HT-29 (cell line): Measurements from ENCODE around the gene AP3M1. TPM values are rescaled to one million over a fixed set of nuclear protein-coding genes. Genes with fewer than 3 reads are reported as not detected.
A peak's percentile ranks its signal among the peaks of the same experiment; 100 is the strongest.

Source experiments
- DNase-seq: peaks from one replicate; pipeline ENCODE4 v3.0.0-alpha.2; 2015; ENCODE audit warnings: low spot score
- total RNA-seq: library from RNA; depleted of rRNA; stranded (reverse); fragments of >200 nt; shearing (Covaris generic); gene quantifications from 2 replicates; pipeline ENCODE4 v1.2.3, GENCODE V29; 2014

The AP3M1 gene
- total RNA-seq, 1 experiment from 2014 or later = 18.9 TPM

- no peak for DNase-seq
Measured at GRCh38 chr10:74114041-74114448, 36.6 kb downstream of the AP3M1 start.

DNA sequence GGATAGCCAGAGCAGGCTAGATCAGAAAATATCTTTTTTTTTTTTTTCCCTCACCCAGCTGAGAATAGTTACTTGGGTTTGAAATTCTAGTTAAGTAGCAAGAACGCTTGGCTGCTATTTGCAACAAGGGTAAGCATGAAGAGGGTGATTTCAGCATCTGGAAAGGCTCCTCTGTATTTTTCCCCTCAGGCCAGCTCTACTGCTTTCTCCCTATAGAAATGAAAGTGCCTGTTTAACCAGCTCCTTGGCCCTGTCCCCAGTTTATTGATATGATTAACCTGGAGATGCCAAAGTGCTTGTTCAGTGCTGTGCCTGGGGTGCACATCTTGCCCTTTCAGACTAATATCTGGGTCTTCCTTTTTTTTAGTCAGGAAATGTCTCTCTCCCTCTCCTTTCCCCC lies 37.1 kb downstream of the AP3M1 start:
- no peak for DNase-seq

DNA sequence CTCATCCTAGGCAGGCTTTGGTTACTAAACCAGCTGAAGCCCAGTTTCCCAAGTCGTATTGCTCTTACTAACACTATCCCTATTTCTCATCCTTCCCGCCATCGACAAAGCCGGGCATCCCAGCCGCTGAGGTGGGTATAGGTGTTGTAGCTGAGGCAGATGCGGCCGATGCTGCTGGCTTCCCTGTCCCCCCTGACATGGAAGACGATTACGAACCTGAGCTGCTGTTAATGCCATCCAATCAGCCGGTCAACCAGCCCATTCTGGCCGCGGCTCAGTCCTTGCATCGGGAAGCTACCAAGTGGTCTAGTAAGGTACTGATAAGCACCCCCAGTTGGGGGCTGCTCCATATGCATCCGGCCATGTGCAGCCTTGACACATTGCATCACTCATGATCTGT lies 38.8 kb downstream of the AP3M1 start:
- DNase-seq = no peak

- no peak for DNase-seq
Measured at GRCh38 chr10:74110120-74110519, 40.5 kb downstream of the AP3M1 start.

- DNase-seq = no peak
Measured at GRCh38 chr10:74109452-74109851, 41.2 kb downstream of the AP3M1 start.

GRCh38 chr10:74107391-74107790 lies 43.2 kb downstream of the AP3M1 start:
- no peak for DNase-seq

- no peak for DNase-seq
Measured at GRCh38 chr10:74104996-74105395, 45.6 kb downstream of the AP3M1 start.

GRCh38 chr10:74104480-74104879 lies 46.1 kb downstream of the AP3M1 start:
- DNase-seq = no peak

GRCh38 chr10:74103560-74104258 lies 46.9 kb downstream of the AP3M1 start:
- DNase-seq = peak; percentile 36

GRCh38 chr10:74099836-74100235 lies 50.8 kb downstream of the AP3M1 start:
- DNase-seq = no peak

GRCh38 chr10:74099420-74099819 lies 51.2 kb downstream of the AP3M1 start:
- DNase-seq = no peak

- no peak for DNase-seq
Measured at GRCh38 chr10:74097776-74098175, 52.9 kb downstream of the AP3M1 start.

DNA sequence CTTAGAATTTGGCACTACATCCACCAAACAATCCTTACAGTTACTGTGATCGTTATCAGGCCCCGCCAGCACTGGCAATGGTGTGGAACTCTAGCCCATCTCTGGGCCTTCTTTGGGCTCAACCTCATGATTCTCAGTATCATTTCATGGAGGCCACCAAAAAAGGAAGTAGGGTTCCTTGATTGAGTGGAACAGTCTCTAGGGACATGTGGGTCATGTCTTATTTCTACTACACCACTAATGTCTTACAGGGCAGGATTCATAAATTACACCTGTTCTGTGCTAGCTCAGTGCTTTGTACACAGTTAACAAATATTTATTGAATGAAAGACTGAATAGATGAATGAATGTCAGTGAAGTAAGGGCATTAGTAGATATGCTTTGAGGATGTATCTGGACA lies 53.9 kb downstream of the AP3M1 start:
- no peak for DNase-seq

DNA sequence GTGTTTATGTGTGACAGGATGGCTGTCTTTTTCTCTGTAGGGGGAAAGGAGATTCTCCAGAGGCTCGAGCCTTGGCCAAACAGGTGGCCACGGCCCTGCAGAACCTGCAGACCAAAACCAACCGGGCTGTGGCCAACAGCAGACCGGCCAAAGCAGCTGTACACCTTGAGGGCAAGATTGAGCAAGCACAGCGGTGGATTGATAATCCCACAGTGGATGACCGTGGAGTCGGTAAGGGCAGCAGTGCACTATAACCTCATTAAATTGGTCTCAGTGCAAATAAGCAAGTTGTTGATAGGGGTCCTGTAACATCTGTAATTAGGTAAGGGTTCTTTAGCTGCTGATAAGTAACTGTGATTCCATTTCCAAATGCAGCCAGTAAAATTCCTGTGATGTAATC lies 56.4 kb downstream of the AP3M1 start:
- no peak for DNase-seq

DNA sequence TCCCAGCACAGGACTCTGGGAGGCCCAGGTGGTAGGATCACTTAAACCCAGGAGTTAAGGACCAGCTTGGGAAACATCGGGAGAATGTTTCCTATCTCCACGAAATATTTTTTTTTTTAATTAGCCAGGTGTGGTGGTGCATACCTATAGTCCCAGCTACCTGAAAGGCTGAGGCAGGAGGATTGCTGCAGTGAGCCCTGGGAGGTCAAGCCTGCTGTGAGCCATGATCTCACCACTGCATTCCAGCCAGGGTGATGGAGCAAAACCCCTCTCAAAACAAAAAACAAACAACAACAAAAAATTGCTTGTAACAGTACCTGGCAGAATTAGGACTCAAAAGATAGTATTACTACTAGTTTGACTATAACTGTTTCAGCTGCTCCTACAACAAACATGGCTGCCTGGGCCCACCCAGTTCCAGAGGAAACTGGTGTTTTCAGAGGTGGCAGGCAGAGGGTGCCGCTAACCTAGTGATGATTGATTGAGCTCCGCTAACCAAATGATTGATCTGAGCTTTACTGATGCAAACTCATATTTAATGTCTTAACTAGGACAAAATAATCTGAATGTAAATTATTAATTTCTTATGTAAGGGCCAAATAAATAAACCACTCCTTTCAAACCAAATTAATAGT lies 57.0 kb downstream of the AP3M1 start:
- DNase-seq = no peak

GRCh38 chr10:74092372-74092771 lies 58.3 kb downstream of the AP3M1 start:
- no peak for DNase-seq

- DNase-seq = no peak
Measured at GRCh38 chr10:74088722-74089121, 61.9 kb downstream of the AP3M1 start.

DNA sequence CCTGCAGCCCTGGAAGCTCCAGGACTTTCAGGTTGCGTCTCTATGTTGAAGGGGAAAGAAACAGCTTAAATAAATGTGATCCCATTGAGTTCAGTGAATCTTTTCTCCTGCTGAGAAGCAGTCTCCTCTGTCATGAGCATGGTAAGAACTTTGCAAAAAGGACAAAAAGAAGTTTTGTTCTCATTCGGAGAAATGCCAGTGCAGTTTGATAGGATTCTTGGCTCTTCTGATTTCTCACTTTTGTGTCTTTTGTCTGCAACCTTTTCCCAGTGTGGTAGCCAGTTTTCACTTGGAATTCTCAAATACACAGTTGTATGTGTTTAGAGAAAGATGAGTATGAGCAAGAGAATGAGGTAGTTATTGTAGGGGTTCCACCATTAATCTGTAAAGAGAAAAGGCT lies 64.3 kb downstream of the AP3M1 start:
- no peak for DNase-seq

DNA sequence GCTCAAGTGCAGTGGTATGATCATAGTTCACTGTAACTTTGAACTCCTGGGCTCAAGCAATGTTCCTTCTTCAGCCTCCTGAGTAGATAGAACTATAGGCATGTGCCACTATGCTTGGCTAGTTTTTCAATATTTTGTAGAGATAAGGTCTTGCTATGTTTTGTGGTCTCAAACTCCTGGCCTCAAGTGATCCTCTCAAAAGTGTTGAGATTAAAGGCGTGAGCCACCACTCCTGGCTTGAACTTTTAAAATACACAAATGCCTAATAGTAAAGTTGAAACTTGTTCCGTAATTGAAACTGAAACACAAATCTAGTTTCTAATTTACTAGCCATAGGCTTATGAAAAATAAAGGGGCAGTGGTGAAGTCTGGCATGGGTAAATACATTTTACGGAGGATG lies 65.7 kb downstream of the AP3M1 start:
- DNase-seq = no peak

DNA sequence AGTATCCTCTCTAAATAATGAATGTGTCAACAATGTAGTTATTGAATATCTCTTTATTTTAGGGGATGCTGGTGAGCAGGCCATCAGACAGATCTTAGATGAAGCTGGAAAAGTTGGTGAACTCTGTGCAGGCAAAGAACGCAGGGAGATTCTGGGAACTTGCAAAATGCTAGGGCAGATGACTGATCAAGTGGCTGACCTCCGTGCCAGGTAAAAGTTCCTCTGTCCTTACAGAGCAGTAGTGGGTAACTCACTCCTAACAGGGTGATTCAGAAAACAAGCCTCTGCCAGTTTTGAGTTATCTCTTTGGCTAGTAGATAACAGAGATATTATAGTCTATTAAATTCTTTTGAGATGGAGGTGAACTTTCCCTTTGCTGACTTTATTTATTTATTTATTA lies 67.3 kb downstream of the AP3M1 start:
- no peak for DNase-seq

DNA sequence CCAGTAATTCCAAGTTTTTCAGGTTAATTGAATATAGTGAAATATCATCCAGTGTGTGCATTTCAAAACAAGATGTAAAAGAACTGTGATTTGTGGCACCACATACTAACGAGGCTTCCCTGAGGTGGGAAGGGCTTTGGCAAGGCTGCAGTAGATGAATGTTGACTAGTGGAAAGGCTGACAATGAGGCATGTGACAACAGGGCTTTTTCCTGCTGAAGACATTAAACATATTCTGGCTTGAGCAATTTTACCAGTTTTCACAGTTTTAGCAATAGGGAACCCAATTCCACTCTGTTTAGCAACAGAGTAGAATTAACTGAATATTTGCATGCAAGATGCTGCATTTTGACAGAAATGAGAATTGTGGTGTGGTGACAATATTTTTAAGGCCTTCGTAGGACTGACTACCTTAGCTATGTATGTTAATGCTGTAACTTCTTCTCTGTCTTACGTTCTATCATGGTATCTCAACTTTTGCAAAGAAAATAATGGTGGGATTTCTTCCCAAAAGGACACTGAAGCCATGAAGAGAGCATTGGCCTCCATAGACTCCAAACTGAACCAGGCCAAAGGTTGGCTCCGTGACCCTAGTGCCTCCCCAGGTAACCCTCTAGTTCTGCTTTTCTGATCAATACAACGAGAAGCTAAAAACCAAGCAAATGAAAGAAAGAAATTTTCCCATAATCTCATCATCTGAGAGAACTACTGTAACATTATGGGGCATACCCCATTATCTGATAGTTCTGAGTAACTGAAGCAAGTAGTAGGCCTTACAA lies 68.5 kb downstream of the AP3M1 start:
- no peak for DNase-seq

DNA sequence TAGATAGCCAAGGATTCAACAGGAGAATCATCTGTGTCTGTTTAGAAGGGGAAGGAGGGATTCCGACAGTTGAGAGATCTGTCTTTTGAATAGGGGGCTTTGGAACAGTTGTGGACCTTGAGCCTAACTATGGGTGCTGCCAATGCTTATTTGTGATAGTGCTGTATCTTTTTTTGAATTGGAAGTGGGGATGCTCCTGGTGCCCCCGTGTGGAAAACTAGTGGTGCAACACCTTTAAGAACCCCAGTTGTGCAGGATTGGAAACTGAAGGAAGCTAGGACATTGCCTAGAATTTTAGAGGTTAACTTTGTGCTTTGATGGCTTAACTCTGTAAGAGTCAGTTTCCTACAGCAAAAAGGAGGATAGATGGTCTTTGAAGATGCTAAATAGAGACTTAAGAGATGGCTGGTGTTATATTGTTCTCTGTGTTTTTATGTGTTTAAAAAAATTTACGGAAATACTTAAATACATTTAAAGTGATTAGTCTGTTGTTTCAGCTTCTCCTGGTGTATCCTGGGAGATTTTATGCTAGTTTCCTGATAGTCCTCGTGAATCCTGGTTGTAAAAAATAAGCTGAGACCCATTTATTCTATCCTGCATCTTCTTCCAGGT lies 69.3 kb downstream of the AP3M1 start:
- peak; percentile 69 for DNase-seq
